ENCODE data around the gene HOGA1.

Gene HOGA1

GRCh38 chr10:97584060-97584797 lies at the start of gene HOGA1:
HOGA1 (plus strand) TSS chr10:97584389; CDS start chr10:97584704, 315 bp downstream.
- DNase-seq (ENCODE audit: extremely low spot score): peak; percentile 53

GRCh38 chr10:97534746-97535367 lies 49.3 kb upstream of the HOGA1 start:
- DNase-seq (ENCODE audit: extremely low spot score): peak; percentile 80
- TF ChIP-seq L3MBTL2 (conservative IDR thresholded peaks at IDR 0.05): no peak
- TF ChIP-seq FOXA1 (IDR thresholded peaks at IDR 0.05): no peak
- TF ChIP-seq ELF4 (IDR thresholded peaks at IDR 0.05): no peak
- TF ChIP-seq TARDBP (IDR thresholded peaks at IDR 0.05): no peak
- no peak for TF ChIP-seq HDGF (IDR thresholded peaks at IDR 0.05; ENCODE audit: borderline replicate concordance)
- no peak for TF ChIP-seq FOXK2 (IDR thresholded peaks at IDR 0.05)
- TF ChIP-seq PKNOX1 (IDR thresholded peaks at IDR 0.05): no peak
- TF ChIP-seq CTBP1 (IDR thresholded peaks at IDR 0.05; ENCODE audit: borderline replicate concordance): no peak
- no peak for TF ChIP-seq NFRKB (IDR thresholded peaks at IDR 0.05)
- TF ChIP-seq FOXM1 (IDR thresholded peaks at IDR 0.05; ENCODE audit: borderline replicate concordance): no peak
- no peak for TF ChIP-seq SP1 (IDR thresholded peaks at IDR 0.05)
- no peak for TF ChIP-seq ZNF384 (IDR thresholded peaks at IDR 0.05)
- TF ChIP-seq LEF1 (IDR thresholded peaks at IDR 0.05; ENCODE audit: borderline replicate concordance): no peak
- no peak for TF ChIP-seq SUZ12 (IDR thresholded peaks at IDR 0.05)
- no peak for TF ChIP-seq BHLHE40 (IDR thresholded peaks at IDR 0.05; ENCODE audit: borderline replicate concordance)
- no peak for TF ChIP-seq ARNT (IDR thresholded peaks at IDR 0.05)
- ChIA-PET CTCF (interaction anchor here (0.6 to 2.7 kb wide), 18 partner anchors 9 to 390 kb away, joined by 3 to 15 read pairs (median 5); partner anchors contain the start of gene ANKRD2), POLR2A (no interaction called here)

More at GRCh38 chr10:97584060-97584797, at the start of gene HOGA1:
- TF ChIP-seq FOXM1 (IDR thresholded peaks at IDR 0.05; ENCODE audit: borderline replicate concordance) (no peak), PKNOX1 (IDR thresholded peaks at IDR 0.05) (peak; percentile 72)
- ChIA-PET POLR2A (interaction anchor here (1.1 to 1.2 kb wide), 2 partner anchors 12 to 56 kb away, joined by 3 read pairs; no protein-coding TSS in a partner anchor), CTCF (interaction anchor here (1.7 kb wide), 1 partner anchor 12 kb away, joined by 8 read pairs; the partner anchor contains the start of gene ANKRD2)

- no peak for DNase-seq (ENCODE audit: extremely low spot score)
- TF ChIP-seq ZNF384 (IDR thresholded peaks at IDR 0.05): no peak
- no peak for TF ChIP-seq HDGF (IDR thresholded peaks at IDR 0.05; ENCODE audit: borderline replicate concordance)
- TF ChIP-seq FOXK2 (IDR thresholded peaks at IDR 0.05): no peak
- TF ChIP-seq L3MBTL2 (conservative IDR thresholded peaks at IDR 0.05): no peak
- TF ChIP-seq FOXM1 (IDR thresholded peaks at IDR 0.05; ENCODE audit: borderline replicate concordance): no peak
- no peak for TF ChIP-seq CTBP1 (IDR thresholded peaks at IDR 0.05; ENCODE audit: borderline replicate concordance)
- TF ChIP-seq BHLHE40 (IDR thresholded peaks at IDR 0.05; ENCODE audit: borderline replicate concordance): no peak
- no peak for TF ChIP-seq ARNT (IDR thresholded peaks at IDR 0.05)
- no peak for TF ChIP-seq TARDBP (IDR thresholded peaks at IDR 0.05)
- no peak for TF ChIP-seq FOXA1 (IDR thresholded peaks at IDR 0.05)
- TF ChIP-seq SUZ12 (IDR thresholded peaks at IDR 0.05): no peak
- TF ChIP-seq SP1 (IDR thresholded peaks at IDR 0.05): no peak
- TF ChIP-seq ELF4 (IDR thresholded peaks at IDR 0.05): no peak
- TF ChIP-seq LEF1 (IDR thresholded peaks at IDR 0.05; ENCODE audit: borderline replicate concordance): no peak
- TF ChIP-seq PKNOX1 (IDR thresholded peaks at IDR 0.05): no peak
- TF ChIP-seq NFRKB (IDR thresholded peaks at IDR 0.05): no peak
- ChIA-PET CTCF (interaction anchor here (0.6 to 2.8 kb wide), 3 partner anchors 12 to 16 kb away, joined by 3 to 10 read pairs (median 3); no protein-coding TSS in a partner anchor), POLR2A (no interaction called here)
Observed at GRCh38 chr10:97537186-97537869, 46.9 kb upstream of the HOGA1 start.

- no peak for DNase-seq (ENCODE audit: extremely low spot score)
- CTCF ChIA-PET: interaction anchor here (2.8 kb wide), 1 partner anchor 15 kb away, joined by 10 read pairs; no protein-coding TSS in a partner anchor
- TF ChIP-seq L3MBTL2 (conservative IDR thresholded peaks at IDR 0.05) (no peak), TARDBP (IDR thresholded peaks at IDR 0.05) (no peak), HDGF (IDR thresholded peaks at IDR 0.05; ENCODE audit: borderline replicate concordance) (no peak), BHLHE40 (IDR thresholded peaks at IDR 0.05; ENCODE audit: borderline replicate concordance) (no peak), LEF1 (IDR thresholded peaks at IDR 0.05; ENCODE audit: borderline replicate concordance) (no peak), CTBP1 (IDR thresholded peaks at IDR 0.05; ENCODE audit: borderline replicate concordance) (no peak), FOXA1 (IDR thresholded peaks at IDR 0.05) (no peak), ARNT (IDR thresholded peaks at IDR 0.05) (no peak)
- POLR2A ChIA-PET: interaction anchor here (0.9 kb wide), 1 partner anchor 16 kb away, joined by 3 read pairs; no protein-coding TSS in a partner anchor
Observed at GRCh38 chr10:97538411-97538810, 45.8 kb upstream of the HOGA1 start.

GRCh38 chr10:97538839-97539238 lies 45.4 kb upstream of the HOGA1 start:
- CTCF ChIA-PET: interaction anchor here (2.8 kb wide), 1 partner anchor 15 kb away, joined by 10 read pairs; no protein-coding TSS in a partner anchor
- POLR2A ChIA-PET: interaction anchor here (0.9 kb wide), 1 partner anchor 16 kb away, joined by 3 read pairs; no protein-coding TSS in a partner anchor
- no peak for TF ChIP-seq ELF4 (IDR thresholded peaks at IDR 0.05)
- TF ChIP-seq FOXM1 (IDR thresholded peaks at IDR 0.05; ENCODE audit: borderline replicate concordance): no peak
- no peak for TF ChIP-seq HDGF (IDR thresholded peaks at IDR 0.05; ENCODE audit: borderline replicate concordance)
- no peak for TF ChIP-seq BHLHE40 (IDR thresholded peaks at IDR 0.05; ENCODE audit: borderline replicate concordance)
- TF ChIP-seq CTBP1 (IDR thresholded peaks at IDR 0.05; ENCODE audit: borderline replicate concordance): no peak
- no peak for TF ChIP-seq TARDBP (IDR thresholded peaks at IDR 0.05)
- TF ChIP-seq ZNF384 (IDR thresholded peaks at IDR 0.05): no peak
- TF ChIP-seq PKNOX1 (IDR thresholded peaks at IDR 0.05): no peak
- TF ChIP-seq L3MBTL2 (conservative IDR thresholded peaks at IDR 0.05): no peak
- no peak for TF ChIP-seq NFRKB (IDR thresholded peaks at IDR 0.05)
- TF ChIP-seq SP1 (IDR thresholded peaks at IDR 0.05): no peak
- TF ChIP-seq ARNT (IDR thresholded peaks at IDR 0.05): no peak
- no peak for TF ChIP-seq LEF1 (IDR thresholded peaks at IDR 0.05; ENCODE audit: borderline replicate concordance)
- no peak for TF ChIP-seq SUZ12 (IDR thresholded peaks at IDR 0.05)
- TF ChIP-seq FOXA1 (IDR thresholded peaks at IDR 0.05): no peak
- no peak for TF ChIP-seq FOXK2 (IDR thresholded peaks at IDR 0.05)
- DNase-seq (ENCODE audit: extremely low spot score): no peak

Measured in HEK293T (cell line).